Vagina (tissue), 2 donors: ENCODE results near the gene FBXW2. TPM values are rescaled to one million over a fixed set of nuclear protein-coding genes. Genes with fewer than 3 reads are reported as not detected.
"Not testable (repeated sequence)": the region's sequence is repeated elsewhere in the genome, so short reads cannot be mapped to it uniquely, and the experiment has no call there.

Experiments used
- DNase-seq, 2 donors: peaks; one replicate each; pipeline ENCODE4 v3.0.0-alpha.2; 2017; ENCODE audit errors: extremely low spot score in 2 of 2
- H3K27ac ChIP-seq: fragments of 200-600 bp; sonication (generic); one replicate; pipeline ENCODE4 v1.5.1; 2019
- H3K27me3 ChIP-seq: fragments of 200-600 bp; sonication (generic); one replicate; pipeline ENCODE4 v1.5.1; 2019
- H3K36me3 ChIP-seq, 2 donors: fragments of 200-600 bp; sonication (generic); one replicate each; pipeline ENCODE4 v1.5.1; 2017 to 2019
- H3K4me1 ChIP-seq: fragments of 200-600 bp; sonication (generic); one replicate; pipeline ENCODE4 v1.5.1; 2019
- H3K4me3 ChIP-seq, 2 donors: fragments of 200-600 bp; sonication (generic); 1 replicate in 1 of 2; 2 replicates in 1 of 2; pipeline ENCODE4 v1.5.1; 2016 to 2019
- H3K9me3 ChIP-seq: fragments of 200-600 bp; sonication (generic); one replicate; pipeline ENCODE4 v1.5.1; 2019
- POLR2A ChIP-seq, 2 donors: fragments of 450-650 bp; IDR thresholded peaks; one replicate each; pipeline ENCODE4 v1.6.1; 2017; ENCODE audit warnings: antibody characterized with exemption in 2 of 2, mild to moderate bottlenecking in 2 of 2, moderate library complexity in 2 of 2
- POLR2AphosphoS5 ChIP-seq, 2 donors: sonication (generic); formaldehyde crosslinking; IDR thresholded peaks; one replicate each; pipeline ENCODE4 v1.9.0; 2017; ENCODE audit warnings: antibody characterized with exemption in 2 of 2, mild to moderate bottlenecking in 2 of 2, low read depth in 1 of 2; ENCODE audit not compliant: insufficient read depth in 1 of 2
- intact Hi-C: fragments of 100-400 bp; cut with DNase I; formaldehyde crosslinking; loops from one replicate; pipeline ENCODE4 v1.15.1; 2023
- total RNA-seq: library from RNA; depleted of rRNA; stranded (reverse); fragments of >200 nt; gene quantifications from one replicate; pipeline ENCODE4 v1.2.3, GENCODE V29; 2016
- TF ChIP-seq, protein P1 (sequence below), 3 experiments: fragments of 450-650 bp in 2 of 3; fragments of 200-600 bp in 1 of 3; sonication (generic) in 1 of 3; IDR thresholded peaks; one replicate each; pipeline ENCODE4 v1.5.1; 2017 to 2019; ENCODE audit warnings: antibody characterized with exemption in 3 of 3, mild to moderate bottlenecking in 2 of 3, moderate library complexity in 2 of 3

FBXW2 gene
- total RNA-seq, 1 donor from 2014 or later = 33.1 TPM

DNA sequence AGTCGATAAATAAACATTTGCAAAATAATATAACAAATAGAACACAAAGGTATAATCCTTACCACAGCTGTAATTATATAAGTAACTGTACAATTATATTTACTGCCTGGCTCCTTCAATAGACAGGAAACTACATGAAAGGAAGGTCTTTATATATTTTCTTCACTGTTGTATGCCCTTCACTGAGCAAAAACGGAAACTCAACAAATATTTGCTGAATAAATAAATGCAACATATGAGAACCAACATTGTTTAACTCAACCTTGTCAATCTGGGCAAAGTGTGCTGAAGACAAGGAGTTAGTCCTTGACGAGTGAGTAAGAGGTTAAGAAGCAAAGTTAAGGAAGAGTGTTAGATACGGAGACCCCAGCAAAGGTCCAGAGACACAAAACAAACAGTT is 26.9 kb upstream of the FBXW2 start:
- H3K27me3 ChIP-seq = no peaks in the 10 kb centered on the region
- intact Hi-C loops = no loop called here
- no peak for DNase-seq
- H3K4me1 ChIP-seq = no peaks in the 10 kb centered on the region
- TF ChIP-seq POLR2AphosphoS5 (IDR thresholded peaks at IDR 0.05; ENCODE audit: insufficient read depth in 1 of 2, low read depth in 1 of 2) (no peak), POLR2A (IDR thresholded peaks at IDR 0.05) (no peak)
- TF ChIP-seq, protein P1, sequence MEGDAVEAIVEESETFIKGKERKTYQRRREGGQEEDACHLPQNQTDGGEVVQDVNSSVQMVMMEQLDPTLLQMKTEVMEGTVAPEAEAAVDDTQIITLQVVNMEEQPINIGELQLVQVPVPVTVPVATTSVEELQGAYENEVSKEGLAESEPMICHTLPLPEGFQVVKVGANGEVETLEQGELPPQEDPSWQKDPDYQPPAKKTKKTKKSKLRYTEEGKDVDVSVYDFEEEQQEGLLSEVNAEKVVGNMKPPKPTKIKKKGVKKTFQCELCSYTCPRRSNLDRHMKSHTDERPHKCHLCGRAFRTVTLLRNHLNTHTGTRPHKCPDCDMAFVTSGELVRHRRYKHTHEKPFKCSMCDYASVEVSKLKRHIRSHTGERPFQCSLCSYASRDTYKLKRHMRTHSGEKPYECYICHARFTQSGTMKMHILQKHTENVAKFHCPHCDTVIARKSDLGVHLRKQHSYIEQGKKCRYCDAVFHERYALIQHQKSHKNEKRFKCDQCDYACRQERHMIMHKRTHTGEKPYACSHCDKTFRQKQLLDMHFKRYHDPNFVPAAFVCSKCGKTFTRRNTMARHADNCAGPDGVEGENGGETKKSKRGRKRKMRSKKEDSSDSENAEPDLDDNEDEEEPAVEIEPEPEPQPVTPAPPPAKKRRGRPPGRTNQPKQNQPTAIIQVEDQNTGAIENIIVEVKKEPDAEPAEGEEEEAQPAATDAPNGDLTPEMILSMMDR (IDR thresholded peaks at IDR 0.05) = no peak
- H3K9me3 ChIP-seq = no peaks in the 10 kb centered on the region
- H3K4me3 ChIP-seq = no peak overlapping the region
- H3K27ac ChIP-seq = no peak overlapping the region
- H3K36me3 ChIP-seq = peaks cover 0 to 69% of the 10 kb centered on the region in 2 donors

DNA sequence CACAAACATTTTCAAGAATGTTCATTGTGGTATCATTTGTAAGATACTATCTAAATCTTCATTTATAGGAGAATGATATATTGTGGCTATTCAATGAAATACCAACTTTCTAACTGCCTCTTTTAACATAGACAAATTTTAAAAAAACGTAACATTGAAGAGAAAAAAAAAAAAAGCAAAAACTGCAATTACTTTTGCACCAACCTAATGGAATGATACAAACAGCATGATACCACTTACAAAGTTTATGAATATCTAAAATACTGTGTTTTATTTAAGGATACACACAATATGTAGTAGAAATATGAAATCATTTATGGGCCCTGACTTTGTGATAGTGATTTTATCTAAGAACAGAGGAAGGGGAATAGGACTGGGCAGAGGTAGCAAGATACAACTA is 25.4 kb upstream of the FBXW2 start:
- intact Hi-C loops = no loop called here
- Histone ChIP-seq H3K27ac (no peak overlapping the region), H3K36me3 (peaks cover 0 to 61% of the 10 kb centered on the region in 2 donors), H3K27me3 (no peaks in the 10 kb centered on the region), H3K9me3 (no peaks in the 10 kb centered on the region), H3K4me1 (no peaks in the 10 kb centered on the region), H3K4me3 (no peak overlapping the region)
- no peak for DNase-seq
- TF ChIP-seq, protein P1 (IDR thresholded peaks at IDR 0.05) = no peak
- no peak for TF ChIP-seq POLR2A (IDR thresholded peaks at IDR 0.05)
- TF ChIP-seq POLR2AphosphoS5 (IDR thresholded peaks at IDR 0.05; ENCODE audit: insufficient read depth in 1 of 2, low read depth in 1 of 2) = no peak

DNA sequence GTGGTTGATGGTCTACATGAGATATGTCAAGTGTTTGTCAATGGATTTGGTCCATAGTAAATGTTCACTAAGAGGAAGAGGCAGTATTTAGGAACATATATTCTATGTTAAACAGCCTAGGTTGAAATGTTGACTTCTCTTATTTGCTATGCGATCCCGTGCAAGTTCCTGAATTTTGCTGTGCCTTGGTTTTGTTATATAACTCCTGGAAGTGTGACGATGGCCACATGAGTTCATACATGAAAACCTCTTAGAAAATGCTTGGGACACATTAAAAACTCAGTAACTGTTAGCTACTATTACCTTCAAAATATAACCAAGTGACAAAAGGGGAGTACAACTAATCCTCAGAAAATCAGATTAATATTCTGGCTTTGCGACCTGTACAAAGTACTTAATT is 21.9 kb upstream of the FBXW2 start:
- H3K27ac ChIP-seq = no peak overlapping the region
- peaks cover 0 to 34% of the 10 kb centered on the region in 2 donors for H3K36me3 ChIP-seq
- no peaks in the 10 kb centered on the region for H3K9me3 ChIP-seq
- no peak for TF ChIP-seq POLR2AphosphoS5 (IDR thresholded peaks at IDR 0.05; ENCODE audit: insufficient read depth in 1 of 2, low read depth in 1 of 2)
- TF ChIP-seq POLR2A (IDR thresholded peaks at IDR 0.05) = no peak
- TF ChIP-seq, protein P1 (IDR thresholded peaks at IDR 0.05) = no peak
- no peak overlapping the region for H3K4me3 ChIP-seq
- DNase-seq = no peak
- H3K4me1 ChIP-seq = no peaks in the 10 kb centered on the region
- intact Hi-C loops = no loop called here
- no peaks in the 10 kb centered on the region for H3K27me3 ChIP-seq

DNA sequence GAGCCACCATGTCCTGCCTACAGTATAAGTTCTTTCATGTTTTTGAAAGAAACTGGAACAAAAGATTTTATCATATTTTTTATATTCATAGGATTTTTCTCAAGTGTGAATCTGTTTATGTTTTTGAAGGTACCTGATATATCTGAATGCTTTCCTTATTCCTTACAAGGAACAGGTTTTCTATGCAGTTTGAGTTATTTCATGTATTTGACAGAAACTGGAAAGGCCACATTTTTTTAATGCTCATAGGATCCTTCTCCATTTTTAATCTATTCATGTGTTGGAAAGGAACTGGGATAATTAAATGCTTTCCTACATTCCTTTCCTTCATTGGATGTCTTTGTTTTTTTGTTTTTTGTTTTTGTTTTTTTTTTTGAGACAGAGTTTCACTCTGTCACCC is 15.7 kb upstream of the FBXW2 start:
- Histone ChIP-seq H3K4me3 (no peak overlapping the region), H3K36me3 (no peaks in the 10 kb centered on the region), H3K27me3 (no peaks in the 10 kb centered on the region), H3K9me3 (no peaks in the 10 kb centered on the region), H3K4me1 (no peaks in the 10 kb centered on the region), H3K27ac (no peak overlapping the region)
- TF ChIP-seq POLR2A (IDR thresholded peaks at IDR 0.05) (no peak), POLR2AphosphoS5 (IDR thresholded peaks at IDR 0.05; ENCODE audit: insufficient read depth in 1 of 2, low read depth in 1 of 2) (no peak)
- TF ChIP-seq, protein P1 (IDR thresholded peaks at IDR 0.05) = no peak
- intact Hi-C loops = no loop called here
- no peak for DNase-seq

DNA sequence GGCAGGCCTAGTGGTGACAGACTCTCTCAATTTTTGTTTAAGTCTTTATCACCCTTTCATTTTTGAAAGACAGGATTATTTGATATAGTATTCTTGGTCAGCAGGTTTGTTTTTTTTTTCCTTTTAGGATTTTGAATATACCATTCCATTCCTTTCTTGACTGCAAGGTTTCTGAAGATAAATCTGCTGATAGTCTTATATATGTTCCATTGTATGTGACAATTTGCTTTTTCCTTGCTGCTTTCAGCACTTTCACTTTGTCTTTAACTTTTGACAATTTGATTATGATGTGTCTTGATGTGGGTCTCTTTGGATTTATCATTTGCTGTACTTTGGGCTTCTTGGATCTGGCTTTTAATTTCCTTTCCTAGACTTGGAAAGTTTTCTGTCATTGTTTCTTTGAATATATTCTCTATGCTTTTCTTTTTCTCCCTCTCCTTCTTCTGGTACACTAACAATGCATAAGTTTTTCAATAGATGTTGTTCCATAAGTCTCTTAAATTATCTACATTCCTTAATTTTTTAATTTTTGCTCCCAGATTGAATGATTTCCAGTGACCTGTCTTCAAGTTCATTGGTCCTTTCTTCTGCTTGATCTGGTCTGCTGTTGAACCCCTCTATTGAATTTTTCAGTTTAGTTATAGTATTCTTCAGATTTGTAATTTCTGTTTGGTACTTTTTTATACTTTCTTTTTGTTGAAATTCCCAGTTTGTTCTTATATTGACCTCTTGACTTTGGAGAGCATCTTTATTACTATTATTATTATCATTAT is 14.6 kb upstream of the FBXW2 start:
- Histone ChIP-seq H3K36me3 (no peaks in the 10 kb centered on the region), H3K27ac (no peak overlapping the region), H3K4me1 (no peaks in the 10 kb centered on the region), H3K9me3 (no peaks in the 10 kb centered on the region), H3K27me3 (no peaks in the 10 kb centered on the region), H3K4me3 (no peak overlapping the region)
- no peak for DNase-seq
- TF ChIP-seq, protein P1 (IDR thresholded peaks at IDR 0.05) = no peak
- TF ChIP-seq POLR2A (IDR thresholded peaks at IDR 0.05) = no peak
- no peak for TF ChIP-seq POLR2AphosphoS5 (IDR thresholded peaks at IDR 0.05; ENCODE audit: insufficient read depth in 1 of 2, low read depth in 1 of 2)
- intact Hi-C loops = no loop called here

DNA sequence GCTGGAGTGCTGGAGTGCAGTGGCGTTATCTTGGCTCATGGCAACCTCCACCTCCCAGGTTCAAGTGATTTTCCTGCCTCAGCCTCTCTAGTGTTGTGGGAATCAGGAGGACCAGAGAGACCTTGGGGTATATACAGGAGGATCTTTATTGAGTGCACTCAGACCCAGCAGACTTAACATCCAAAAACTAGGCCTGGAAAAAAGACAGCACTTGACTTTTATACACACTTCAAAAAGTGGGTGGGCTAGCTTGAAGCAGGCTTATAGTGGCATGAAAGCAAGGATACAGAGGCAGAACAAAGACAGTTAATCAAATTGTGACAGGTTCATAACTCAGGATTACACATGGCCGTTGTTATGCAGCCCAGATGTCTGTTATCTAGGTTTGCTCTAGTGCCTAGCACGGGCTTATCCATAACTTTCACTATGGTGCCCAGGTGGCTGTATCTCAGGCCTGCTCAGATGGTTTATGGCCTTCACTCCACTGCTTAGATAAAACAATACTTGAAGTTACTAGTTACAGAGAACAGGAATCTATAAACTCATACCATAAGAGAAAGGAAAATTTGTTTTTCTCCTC is 11.7 kb upstream of the FBXW2 start:
- H3K27me3 ChIP-seq, H3K36me3 ChIP-seq, H3K27ac ChIP-seq, H3K9me3 ChIP-seq, H3K4me1 ChIP-seq, DNase-seq, intact Hi-C loops, H3K4me3 ChIP-seq: not testable (repeated sequence)
